H9 (cell line): ENCODE measurements around the gene ETV7. TPM values are rescaled to one million over a fixed set of nuclear protein-coding genes. Genes with fewer than 3 reads are reported as not detected.

Experiments used
- DNase-seq: peaks from one replicate; pipeline ENCODE4 v3.0.0-alpha.2; 2017
- H2AFZ ChIP-seq: one replicate; pipeline ENCODE4 v1.6.1; 2013; ENCODE audit warnings: mild to moderate bottlenecking, low read length, control low read depth, moderate library complexity
- H2AK5ac ChIP-seq: 2 replicates; pipeline ENCODE4 v1.6.1; 2013; ENCODE audit warnings: low read length, control low read depth, mixed read lengths; ENCODE audit not compliant: insufficient read length
- H2BK120ac ChIP-seq: one replicate; pipeline ENCODE4 v1.6.1; 2013; ENCODE audit warnings: low read depth, mild to moderate bottlenecking, low read length, control low read depth, inconsistent platforms; ENCODE audit not compliant: poor library complexity, severe bottlenecking
- H2BK12ac ChIP-seq: 2 replicates; pipeline ENCODE4 v1.6.1; 2013; ENCODE audit warnings: low read length, control low read depth, mixed read lengths, low read depth; ENCODE audit not compliant: insufficient read length
- H2BK15ac ChIP-seq: 2 replicates; pipeline ENCODE4 v1.6.1; 2013; ENCODE audit warnings: low read depth, low read length, control low read depth
- H2BK20ac ChIP-seq: one replicate; pipeline ENCODE4 v1.6.1; 2013; ENCODE audit warnings: low read depth, mild to moderate bottlenecking, low read length, control low read depth, inconsistent platforms; ENCODE audit not compliant: poor library complexity, severe bottlenecking
- H2BK5ac ChIP-seq: 2 replicates; pipeline ENCODE4 v1.6.1; 2013; ENCODE audit warnings: low read length, control low read depth, mixed read lengths; ENCODE audit not compliant: insufficient read length
- H3K14ac ChIP-seq: 2 replicates; pipeline ENCODE4 v1.6.1; 2013; ENCODE audit warnings: low read length, control low read depth; ENCODE audit not compliant: insufficient read depth
- H3K18ac ChIP-seq: 2 replicates; pipeline ENCODE4 v1.6.1; 2013; ENCODE audit warnings: low read depth, mild to moderate bottlenecking, mixed read lengths, low read length, control low read depth; ENCODE audit not compliant: insufficient read length
- H3K23ac ChIP-seq: 2 replicates; pipeline ENCODE4 v1.6.1; 2013; ENCODE audit warnings: low read length, control low read depth, mixed read lengths, low read depth; ENCODE audit not compliant: insufficient read length
- H3K23me2 ChIP-seq: 2 replicates; pipeline ENCODE4 v1.6.1; 2013; ENCODE audit warnings: low read depth, mild to moderate bottlenecking, mixed read lengths, low read length, control low read depth; ENCODE audit not compliant: insufficient read length, poor library complexity, severe bottlenecking
- H3K27ac ChIP-seq: 2 replicates; pipeline ENCODE4 v1.5.1; 2013; ENCODE audit warnings: low read length, control low read depth, mixed read lengths, low read depth; ENCODE audit not compliant: insufficient read length
- H3K27me3 ChIP-seq: 2 replicates; pipeline ENCODE4 v1.6.1; 2013; ENCODE audit warnings: low read length, control low read depth, inconsistent platforms; ENCODE audit not compliant: insufficient read depth
- H3K4ac ChIP-seq: 2 replicates; pipeline ENCODE4 v1.6.1; 2013; ENCODE audit warnings: low read depth, mild to moderate bottlenecking, control low read depth, inconsistent platforms, low read length, moderate library complexity
- H3K4me1 ChIP-seq: 2 replicates; pipeline ENCODE4 v1.6.1; 2013; ENCODE audit warnings: low read length, control low read depth, inconsistent platforms; ENCODE audit not compliant: insufficient read depth
- H3K4me2 ChIP-seq: 2 replicates; pipeline ENCODE4 v1.6.1; 2013; ENCODE audit warnings: low read length, control low read depth, mixed read lengths; ENCODE audit not compliant: insufficient read length, insufficient read depth
- H3K56ac ChIP-seq: 2 replicates; pipeline ENCODE4 v1.6.1; 2013; ENCODE audit warnings: low read depth, mild to moderate bottlenecking, mixed read lengths, low read length, control low read depth; ENCODE audit not compliant: insufficient read length
- H3K79me1 ChIP-seq: 2 replicates; pipeline ENCODE4 v1.6.1; 2013; ENCODE audit warnings: low read depth, mild to moderate bottlenecking, moderate library complexity, low read length, control low read depth, inconsistent platforms; ENCODE audit not compliant: insufficient read depth, poor library complexity, severe bottlenecking
- H3K79me2 ChIP-seq: 2 replicates; pipeline ENCODE4 v1.6.1; 2013; ENCODE audit warnings: low read length, control low read depth, inconsistent platforms; ENCODE audit not compliant: insufficient read depth
- H3K9ac ChIP-seq: 2 replicates; pipeline ENCODE4 v1.6.1; 2013; ENCODE audit warnings: low read length, control low read depth, mixed read lengths; ENCODE audit not compliant: insufficient read length; ENCODE audit errors: extremely low read depth
- H3K9me3 ChIP-seq: one replicate; pipeline ENCODE4 v1.6.1; 2013; ENCODE audit warnings: low read depth, low read length, inconsistent platforms; ENCODE audit not compliant: control insufficient read depth
- H3T11ph ChIP-seq: one replicate; pipeline ENCODE4 v1.6.1; 2013; ENCODE audit warnings: mild to moderate bottlenecking, low read length, control low read depth, inconsistent platforms
- H4K20me1 ChIP-seq: one replicate; pipeline ENCODE4 v1.6.1; 2013; ENCODE audit not compliant: control insufficient read depth, insufficient read length, insufficient read depth
- H4K5ac ChIP-seq: 2 replicates; pipeline ENCODE4 v1.6.1; 2013; ENCODE audit warnings: low read depth, mild to moderate bottlenecking, mixed read lengths, low read length, control low read depth; ENCODE audit not compliant: insufficient read length
- H4K8ac ChIP-seq: replicated peaks from 2 replicates; pipeline ENCODE4 v1.6.1; 2013; ENCODE audit warnings: low read length, control low read depth, mixed read lengths, low read depth; ENCODE audit not compliant: insufficient read length
- H4K91ac ChIP-seq: 2 replicates; pipeline ENCODE4 v1.6.1; 2013; ENCODE audit warnings: low read depth, mild to moderate bottlenecking, moderate library complexity, mixed read lengths, low read length, control low read depth; ENCODE audit not compliant: insufficient read length
- H3K27ac Mint-ChIP-seq, 3 experiments: 2 replicates in 2 of 3; 3 replicates in 1 of 3; pipeline ENCODE4 v1.8.0; 2020 to 2021; ENCODE audit warnings: mixed read lengths in 3 of 3, mild to moderate bottlenecking in 1 of 3, moderate library complexity in 1 of 3
- H3K27me3 Mint-ChIP-seq: 2 replicates; pipeline ENCODE4 v1.8.0; 2021; ENCODE audit warnings: low read depth, mild to moderate bottlenecking, moderate library complexity, mixed read lengths
- H3K36me3 Mint-ChIP-seq, 3 experiments: 2 replicates in 2 of 3; 3 replicates in 1 of 3; pipeline ENCODE4 v1.8.0; 2020 to 2021; ENCODE audit warnings: low read depth in 3 of 3, mixed read lengths in 3 of 3; ENCODE audit not compliant: insufficient read depth in 1 of 3
- H3K4me1 Mint-ChIP-seq, 2 experiments: 2 replicates each; pipeline ENCODE4 v1.8.0; 2020; ENCODE audit warnings: mixed read lengths in 2 of 2
- H3K4me3 Mint-ChIP-seq, 2 experiments: 2 replicates in 1 of 2; 3 replicates in 1 of 2; pipeline ENCODE4 v1.8.0; 2020 to 2021; ENCODE audit warnings: mild to moderate bottlenecking in 2 of 2, mixed read lengths in 2 of 2, moderate library complexity in 1 of 2
- H3K9me3 Mint-ChIP-seq, 2 experiments: 2 replicates in 1 of 2; 3 replicates in 1 of 2; pipeline ENCODE4 v1.8.0; 2020; ENCODE audit warnings: mild to moderate bottlenecking in 2 of 2, mixed read lengths in 2 of 2, moderate library complexity in 1 of 2
- CTCF ChIP-seq: fragments of 200-600 bp; sonication (generic); conservative IDR thresholded peaks from 3 replicates; pipeline ENCODE4 v1.8.0; 2021; ENCODE audit warnings: antibody characterized with exemption, mild to moderate bottlenecking
- WGBS: extraction: QIAGEN DNeasy Blood & Tissue Kit; methylation state at CpG from one replicate; pipeline ENCODE4 v1.1.7; 2013; ENCODE audit warnings: missing lambda C conversion rate, low lambda C conversion rate, mixed read lengths; ENCODE audit not compliant: insufficient read length; ENCODE audit errors: extremely low coverage; 5-methylcytosine and 5-hydroxymethylcytosine counted together
- total RNA-seq: library from RNA; stranded (reverse); gene quantifications from 2 replicates; pipeline ENCODE4 v1.2.1, GENCODE V29; 2021

The ETV7 gene
- total RNA-seq, 1 experiment from 2014 or later = 0.92 TPM

GRCh38 chr6:36358226-36358915 lies 29.1 kb downstream of the ETV7 start:
- no peak overlapping the region for H2BK15ac ChIP-seq
- no peak overlapping the region for H3K4me2 ChIP-seq
- H2BK20ac ChIP-seq = no peak overlapping the region
- no peak for TF ChIP-seq CTCF
- H3K23ac ChIP-seq = no peak overlapping the region
- H3T11ph ChIP-seq = no peak overlapping the region
- H3K4ac ChIP-seq = no peak overlapping the region
- H3K56ac ChIP-seq = no peak overlapping the region
- H3K27ac Mint-ChIP-seq = no peak overlapping the region
- H2BK12ac ChIP-seq = no peak overlapping the region
- H3K27me3 Mint-ChIP-seq = peaks cover 2% of the 10 kb centered on the region
- H3K23me2 ChIP-seq = no peaks in the 10 kb centered on the region
- H3K79me1 ChIP-seq = no peaks in the 10 kb centered on the region
- no peak overlapping the region for H3K18ac ChIP-seq
- H3K4me1 ChIP-seq = 0 out of 2 replicates have a peak, but pooled peaks cover 1% of the 10 kb centered on the region
- no peak overlapping the region for H3K9ac ChIP-seq
- H2BK5ac ChIP-seq = no peak overlapping the region
- H3K27ac ChIP-seq = no peak overlapping the region
- H3K9me3 Mint-ChIP-seq = peaks cover 0 to 2% of the 10 kb centered on the region in 2 experiments; a peak in 2 of 5 replicates
- no peak for DNase-seq
- no peaks in the 10 kb centered on the region for H3K79me2 ChIP-seq
- H4K20me1 ChIP-seq = no peaks in the 10 kb centered on the region
- no peak overlapping the region for H4K5ac ChIP-seq
- no peak overlapping the region for H2BK120ac ChIP-seq
- peaks cover 0 to 2% (median 0%) of the 10 kb centered on the region in 3 experiments; a peak in 1 of 7 replicates for H3K36me3 Mint-ChIP-seq
- no peak overlapping the region for H4K8ac ChIP-seq
- WGBS = no CpG with 5 or more reads among the region's 4 CpGs
- no peak overlapping the region for H3K14ac ChIP-seq
- no peaks in the 10 kb centered on the region for H3K4me1 Mint-ChIP-seq
- no peak overlapping the region for H2AFZ ChIP-seq
- no peaks in the 10 kb centered on the region for H3K27me3 ChIP-seq
- no peaks in the 10 kb centered on the region for H3K9me3 ChIP-seq
- no peak overlapping the region for H2AK5ac ChIP-seq
- no peak overlapping the region for H4K91ac ChIP-seq
- H3K4me3 Mint-ChIP-seq = no peak overlapping the region
